ENCODE measurements around the gene PHOX2B.

Gene PHOX2B

GRCh38 chr4:41722181-41722580, 26.3 kb downstream of the PHOX2B start:
- no peak overlapping the region for H3K9ac ChIP-seq
- no peaks in the 10 kb centered on the region for H4K20me1 ChIP-seq (ENCODE audit: insufficient read depth)
- H3K27ac ChIP-seq: no peak overlapping the region
- H3K36me3 ChIP-seq (ENCODE audit: insufficient read depth): no peaks in the 10 kb centered on the region
- H3K27me3 ChIP-seq (ENCODE audit: insufficient read depth, low read depth): no peaks in the 10 kb centered on the region
- no peaks in the 10 kb centered on the region for H3K4me1 ChIP-seq (ENCODE audit: low read depth, poor library complexity, severe bottlenecking)
- no peak for TF ChIP-seq CTCF (conservative IDR thresholded peaks at IDR 0.05; ENCODE audit: low read depth, low read length)
- H3K79me2 ChIP-seq (ENCODE audit: insufficient read depth, low read depth): no peaks in the 10 kb centered on the region
- H3K4me2 ChIP-seq: no peak overlapping the region
- H2AFZ ChIP-seq (ENCODE audit: low read depth): no peak overlapping the region
- no peak overlapping the region for H3K4me3 ChIP-seq (IDR thresholded peaks at IDR 0.05; ENCODE audit: insufficient read depth, low read depth, low read length)

- Histone ChIP-seq H3K36me3 (ENCODE audit: insufficient read depth) (no peaks in the 10 kb centered on the region), H3K27ac (no peak overlapping the region), H2AFZ (ENCODE audit: low read depth) (no peak overlapping the region), H3K9ac (no peak overlapping the region), H4K20me1 (ENCODE audit: insufficient read depth) (no peaks in the 10 kb centered on the region), H3K27me3 (ENCODE audit: insufficient read depth, low read depth) (no peaks in the 10 kb centered on the region), H3K4me2 (no peak overlapping the region), H3K79me2 (ENCODE audit: insufficient read depth, low read depth) (no peaks in the 10 kb centered on the region), H3K4me1 (ENCODE audit: low read depth, poor library complexity, severe bottlenecking) (no peaks in the 10 kb centered on the region), H3K4me3 (IDR thresholded peaks at IDR 0.05; ENCODE audit: insufficient read depth, low read depth, low read length) (no peak overlapping the region)
- TF ChIP-seq CTCF (conservative IDR thresholded peaks at IDR 0.05; ENCODE audit: low read depth, low read length): no peak
These were observed 29.1 kb downstream of the PHOX2B start for GRCh38 chr4:41719417-41719816.

- Histone ChIP-seq H3K79me2 (ENCODE audit: insufficient read depth, low read depth) (no peaks in the 10 kb centered on the region), H3K4me1 (ENCODE audit: low read depth, poor library complexity, severe bottlenecking) (no peaks in the 10 kb centered on the region)
These were observed 29.6 kb downstream of the PHOX2B start for GRCh38 chr4:41718907-41719306.

GRCh38 chr4:41715155-41715554, 33.4 kb downstream of the PHOX2B start:
- no peak for TF ChIP-seq CTCF (conservative IDR thresholded peaks at IDR 0.05; ENCODE audit: low read depth, low read length)
- H3K4me2 ChIP-seq: no peak overlapping the region

More at GRCh38 chr4:41718907-41719306, 29.6 kb downstream of the PHOX2B start:
- Histone ChIP-seq H4K20me1 (ENCODE audit: insufficient read depth) (no peaks in the 10 kb centered on the region), H3K36me3 (ENCODE audit: insufficient read depth) (no peaks in the 10 kb centered on the region), H3K4me3 (IDR thresholded peaks at IDR 0.05; ENCODE audit: insufficient read depth, low read depth, low read length) (no peak overlapping the region), H3K27me3 (ENCODE audit: insufficient read depth, low read depth) (no peaks in the 10 kb centered on the region), H3K4me2 (no peak overlapping the region), H2AFZ (ENCODE audit: low read depth) (no peak overlapping the region), H3K27ac (no peak overlapping the region), H3K9ac (no peak overlapping the region)
- TF ChIP-seq CTCF (conservative IDR thresholded peaks at IDR 0.05; ENCODE audit: low read depth, low read length): no peak

More at GRCh38 chr4:41715155-41715554, 33.4 kb downstream of the PHOX2B start:
- H3K4me3 ChIP-seq (IDR thresholded peaks at IDR 0.05; ENCODE audit: insufficient read depth, low read depth, low read length): no peak overlapping the region
- no peaks in the 10 kb centered on the region for H3K79me2 ChIP-seq (ENCODE audit: insufficient read depth, low read depth)
- H3K27me3 ChIP-seq (ENCODE audit: insufficient read depth, low read depth): no peaks in the 10 kb centered on the region
- H3K27ac ChIP-seq: no peak overlapping the region
- no peaks in the 10 kb centered on the region for H4K20me1 ChIP-seq (ENCODE audit: insufficient read depth)
- H2AFZ ChIP-seq (ENCODE audit: low read depth): no peak overlapping the region
- H3K4me1 ChIP-seq (ENCODE audit: low read depth, poor library complexity, severe bottlenecking): no peaks in the 10 kb centered on the region
- H3K9ac ChIP-seq: no peak overlapping the region
- no peaks in the 10 kb centered on the region for H3K36me3 ChIP-seq (ENCODE audit: insufficient read depth)
